IMR-90 (cell line): ENCODE measurements around the gene CNTN5. TPM values are rescaled to one million over a fixed set of nuclear protein-coding genes. Genes with fewer than 3 reads are reported as not detected.

Experiments
- ATAC-seq: fragments of 200-7000 bp; cut with Tn5 transposase; 2 replicates; pipeline ENCODE4 v1.9.1; 2020; ENCODE audit warnings: low read depth, mild to moderate bottlenecking, moderate library complexity
- BruUV-seq: library from RNA; stranded (reverse); fragments of 400-500 nt; replicated peaks from 2 replicates; lab custom pipeline; 2021; lab: Mats Ljungman, UMichigan
- CTCF ChIA-PET: fragments of 300-600 bp; formaldehyde crosslinking; extraction: SDS; loops from one replicate; lab custom pipeline; 2021; ENCODE audit warnings: antibody characterized with exemption; lab: Yijun Ruan, JAX
- POLR2A ChIA-PET: fragments of 300-600 bp; sonication (Branson Sonifier 250); formaldehyde crosslinking; loops from one replicate; lab custom pipeline; 2022; ENCODE audit warnings: antibody characterized with exemption; ENCODE audit not compliant: unreplicated experiment; lab: Charles Lee
- DNase-seq: peaks from one replicate; pipeline ENCODE4 v3.0.0; 2013
- H2AFZ ChIP-seq: replicated peaks from 2 replicates; pipeline ENCODE3; 2013; ENCODE audit warnings: low read length, mild to moderate bottlenecking; ENCODE audit not compliant: poor library complexity
- H2AK5ac ChIP-seq: 2 replicates; pipeline ENCODE4 v1.6.1; 2013; ENCODE audit warnings: low read depth, low read length, inconsistent platforms
- H2AK9ac ChIP-seq: replicated peaks from 2 replicates; pipeline ENCODE3; 2013; ENCODE audit warnings: mild to moderate bottlenecking, low read depth, low read length, moderate library complexity; ENCODE audit not compliant: poor library complexity
- H2BK120ac ChIP-seq: 2 replicates; pipeline ENCODE4 v1.6.1; 2013; ENCODE audit warnings: low read depth, low read length, inconsistent platforms
- H2BK15ac ChIP-seq: 3 replicates; pipeline ENCODE4 v1.6.1; 2013; ENCODE audit warnings: low read depth, low read length, inconsistent platforms
- H2BK20ac ChIP-seq: 2 replicates; pipeline ENCODE4 v1.6.1; 2013; ENCODE audit warnings: low read depth, mild to moderate bottlenecking, inconsistent platforms, low read length, moderate library complexity
- H2BK5ac ChIP-seq: 2 replicates; pipeline ENCODE4 v1.6.1; 2013; ENCODE audit warnings: mild to moderate bottlenecking, low read depth, low read length, inconsistent platforms; ENCODE audit not compliant: poor library complexity, severe bottlenecking
- H3K14ac ChIP-seq: replicated peaks from 2 replicates; pipeline ENCODE4 v1.6.1; 2013; ENCODE audit warnings: low read depth, low read length, inconsistent platforms
- H3K18ac ChIP-seq: 2 replicates; pipeline ENCODE4 v1.6.1; 2013; ENCODE audit warnings: low read depth, low read length, control low read depth
- H3K23ac ChIP-seq: 2 replicates; pipeline ENCODE4 v1.6.1; 2013; ENCODE audit warnings: low read depth, low read length, inconsistent platforms
- H3K27ac ChIP-seq: 2 replicates; pipeline ENCODE4 v1.5.1; 2013; ENCODE audit warnings: mild to moderate bottlenecking, control low read depth, low read length; ENCODE audit not compliant: insufficient read depth
- H3K27me3 ChIP-seq: 2 replicates; pipeline ENCODE4 v1.6.1; 2013; ENCODE audit warnings: low read length; ENCODE audit not compliant: control insufficient read depth, insufficient read depth
- H3K36me3 ChIP-seq: 2 replicates; pipeline ENCODE4 v1.6.1; 2013; ENCODE audit warnings: low read length, mixed read lengths; ENCODE audit not compliant: control insufficient read depth, insufficient read depth
- H3K4ac ChIP-seq: 2 replicates; pipeline ENCODE4 v1.6.1; 2013; ENCODE audit warnings: low read depth, low read length, inconsistent platforms
- H3K4me1 ChIP-seq: 2 replicates; pipeline ENCODE4 v1.6.1; 2013; ENCODE audit warnings: low read length, mixed read lengths; ENCODE audit not compliant: control insufficient read depth, insufficient read depth
- H3K4me2 ChIP-seq: 2 replicates; pipeline ENCODE4 v1.6.1; 2013; ENCODE audit warnings: low read depth, mild to moderate bottlenecking, control low read depth, low read length, moderate library complexity
- H3K4me3 ChIP-seq: 2 replicates; pipeline ENCODE4 v1.5.1; 2013; ENCODE audit warnings: low read depth, mild to moderate bottlenecking, control low read depth, low read length, moderate library complexity; ENCODE audit not compliant: insufficient read depth
- H3K56ac ChIP-seq: 2 replicates; pipeline ENCODE4 v1.6.1; 2013; ENCODE audit warnings: low read length, inconsistent platforms; ENCODE audit not compliant: insufficient read depth; ENCODE audit errors: extremely low read depth
- H3K79me1 ChIP-seq, 2 experiments: 2 replicates each; pipeline ENCODE4 v1.6.1; 2013; ENCODE audit warnings: low read length in 2 of 2, inconsistent platforms in 1 of 2, low read depth in 1 of 2
- H3K9ac ChIP-seq: 2 replicates; pipeline ENCODE4 v1.6.1; 2013; ENCODE audit warnings: low read depth, low read length, control low read depth
- H3K9me1 ChIP-seq: 2 replicates; pipeline ENCODE4 v1.6.1; 2013; ENCODE audit warnings: low read length, inconsistent platforms; ENCODE audit not compliant: insufficient read depth
- H3K9me3 ChIP-seq: 2 replicates; pipeline ENCODE4 v1.6.1; 2013; ENCODE audit warnings: low read length; ENCODE audit not compliant: control insufficient read depth, insufficient read depth
- H4K20me1 ChIP-seq: 2 replicates; pipeline ENCODE4 v1.6.1; 2013; ENCODE audit warnings: low read length, inconsistent platforms; ENCODE audit not compliant: insufficient read depth
- H4K5ac ChIP-seq: 2 replicates; pipeline ENCODE4 v1.6.1; 2013; ENCODE audit warnings: mild to moderate bottlenecking, low read depth, low read length, control low read depth
- H4K8ac ChIP-seq, 2 experiments: 2 replicates each; pipeline ENCODE4 v1.6.1; 2013; ENCODE audit warnings: low read depth in 2 of 2, low read length in 2 of 2, control low read depth in 1 of 2, inconsistent platforms in 1 of 2
- H4K91ac ChIP-seq: 2 replicates; pipeline ENCODE4 v1.6.1; 2013; ENCODE audit warnings: low read depth, low read length, inconsistent platforms; ENCODE audit not compliant: insufficient read depth
- BHLHE40 ChIP-seq: fragments of 150-350 bp; IDR thresholded peaks from 2 replicates; pipeline ENCODE4 v1.6.1; 2016; ENCODE audit warnings: mild to moderate bottlenecking, low read depth, low read length
- CEBPB ChIP-seq: IDR thresholded peaks from 2 replicates; pipeline ENCODE4 v1.6.1; 2012; ENCODE audit warnings: low read depth, low read length, improper control_type of control experiment
- CHD1 ChIP-seq: IDR thresholded peaks from 2 replicates; pipeline ENCODE4 v1.6.1; 2012; ENCODE audit warnings: low read depth, low read length, improper control_type of control experiment
- FOS ChIP-seq: fragments of 150-350 bp; IDR thresholded peaks from 2 replicates; pipeline ENCODE4 v1.6.1; 2016; ENCODE audit warnings: low read depth, low read length
- MAFK ChIP-seq: IDR thresholded peaks from 2 replicates; pipeline ENCODE4 v1.6.1; 2012; ENCODE audit warnings: low read depth, low read length, improper control_type of control experiment
- MAZ ChIP-seq: IDR thresholded peaks from 2 replicates; pipeline ENCODE4 v1.6.1; 2012; ENCODE audit warnings: low read depth, mild to moderate bottlenecking, low read length, improper control_type of control experiment, moderate library complexity, borderline replicate concordance
- MXI1 ChIP-seq: IDR thresholded peaks from 2 replicates; pipeline ENCODE4 v1.6.1; 2012; ENCODE audit warnings: low read depth, mild to moderate bottlenecking, low read length, moderate library complexity, borderline replicate concordance
- NFE2L2 ChIP-seq: fragments of 150-350 bp; IDR thresholded peaks from 2 replicates; pipeline ENCODE4 v1.6.1; 2016; ENCODE audit warnings: low read depth, mild to moderate bottlenecking, low read length
- POLR2A ChIP-seq: IDR thresholded peaks from 2 replicates; pipeline ENCODE4 v1.6.1; 2012; ENCODE audit warnings: mild to moderate bottlenecking, low read depth, low read length
- RAD21 ChIP-seq: IDR thresholded peaks from 2 replicates; pipeline ENCODE4 v1.6.1; 2012; ENCODE audit warnings: low read length, improper control_type of control experiment
- RCOR1 ChIP-seq: IDR thresholded peaks from 2 replicates; pipeline ENCODE4 v1.6.1; 2012; ENCODE audit warnings: mild to moderate bottlenecking, low read length, improper control_type of control experiment; ENCODE audit not compliant: insufficient replicate concordance
- RFX5 ChIP-seq: IDR thresholded peaks from 2 replicates; pipeline ENCODE4 v1.8.0; 2012; ENCODE audit warnings: low read depth, mild to moderate bottlenecking, low read length, moderate library complexity
- SMC3 ChIP-seq: fragments of 150-350 bp; IDR thresholded peaks from 2 replicates; pipeline ENCODE4 v1.6.1; 2016; ENCODE audit warnings: low read depth, mild to moderate bottlenecking, antibody characterized with exemption, low read length, moderate library complexity
- WGBS, 2 experiments: methylation state at CpG; one replicate each; pipeline versions ENCODE4 v1.1.5 to v1.1.7; 2013; ENCODE audit warnings: missing lambda C conversion rate in 2 of 2; ENCODE audit not compliant: insufficient read length in 1 of 2; ENCODE audit errors: extremely low coverage in 2 of 2; 5-methylcytosine and 5-hydroxymethylcytosine counted together
- dilution Hi-C: fragments of 300-500 bp; cut with HindIII; formaldehyde crosslinking; loops from one replicate; pipeline ENCODE4 v1.14.3; 2018; ENCODE audit warnings: low sequenced_read_pairs; ENCODE audit not compliant: unreplicated experiment
- in situ Hi-C: fragments of 300-500 bp; cut with MboI; formaldehyde crosslinking; loops from 3 replicates; pipeline ENCODE4 v1.14.3; 2019; ENCODE audit warnings: low sequenced_read_pairs, inconsistent platforms, mixed read lengths
- intact Hi-C: fragments of 100-400 bp; cut with micrococcal nuclease; formaldehyde crosslinking; loops from 2 replicates; pipeline ENCODE4 v1.10.0; 2022
- polyA plus RNA-seq, 3 experiments: library from polyadenylated mRNA; depleted of rRNA; stranded (reverse); fragments of >200 nt; gene quantifications; 2 replicates each; pipeline ENCODE4 v1.2.3, GENCODE V29; 2012; ENCODE audit warnings: low replicate concordance in 1 of 3
- total RNA-seq: library from RNA; depleted of rRNA; stranded (reverse); fragments of >200 nt; gene quantifications from 2 replicates; pipeline ENCODE4 v1.2.3, GENCODE V29; 2012
- TF ChIP-seq, protein P1 (sequence below): fragments of 150-350 bp; IDR thresholded peaks from 2 replicates; pipeline ENCODE4 v1.6.1; 2017; ENCODE audit warnings: mild to moderate bottlenecking, antibody characterized with exemption, low read length, low read depth
- TF ChIP-seq, protein P2 (sequence below): conservative IDR thresholded peaks from 2 replicates; pipeline ENCODE4 v1.5.1; 2012; ENCODE audit warnings: mild to moderate bottlenecking, low read depth, low read length, improper control_type of control experiment
- TF ChIP-seq, protein P3 (sequence below): fragments of 150-350 bp; IDR thresholded peaks from 2 replicates; pipeline ENCODE4 v1.6.1; 2016; ENCODE audit warnings: low read depth, mild to moderate bottlenecking, low read length, moderate library complexity, borderline replicate concordance

The CNTN5 gene
- total and polyA plus RNA-seq, 2 of the 4 experiments (the other 2 are of a cell fraction): not detected

DNA sequence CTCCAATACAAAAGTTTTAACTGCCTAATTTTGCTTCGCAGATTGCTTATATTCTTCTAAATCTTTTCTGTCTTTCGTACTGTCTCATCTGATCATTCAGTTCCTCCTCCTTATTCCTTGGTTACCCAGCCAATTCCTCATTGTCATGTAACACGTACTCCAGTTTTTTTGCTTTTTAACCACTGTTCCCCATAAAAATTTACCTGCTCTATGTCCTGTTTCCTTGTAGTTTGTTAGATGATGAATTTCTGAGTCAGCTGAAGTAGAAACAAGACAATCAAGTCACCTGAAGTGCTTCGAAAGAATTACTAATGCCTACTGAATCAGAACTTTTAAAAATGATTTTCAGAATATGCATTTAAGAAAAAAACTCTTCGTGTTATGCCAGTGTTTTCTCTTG lies 150.6 kb downstream of the CNTN5 start:
- H3K9me1 ChIP-seq: no peaks in the 10 kb centered on the region
- peaks cover 2% of the 10 kb centered on the region; the same call in 1 of the 2 replicates for H3K9me3 ChIP-seq
- no peak overlapping the region for H4K91ac ChIP-seq
- H3K14ac ChIP-seq: no peak overlapping the region
- dilution Hi-C loops: no loop called here
- no peak overlapping the region for H3K4me3 ChIP-seq
- in situ Hi-C loops: no loop called here
- no peak overlapping the region for H2AK5ac ChIP-seq
- TF ChIP-seq SMC3 (no peak), MAFK (no peak), BHLHE40 (no peak), RAD21 (no peak), RFX5 (no peak), POLR2A (no peak), RCOR1 (no peak), CHD1 (no peak), FOS (no peak), CEBPB (no peak), MXI1 (no peak), NFE2L2 (no peak), MAZ (no peak)
- TF ChIP-seq, protein P1, sequence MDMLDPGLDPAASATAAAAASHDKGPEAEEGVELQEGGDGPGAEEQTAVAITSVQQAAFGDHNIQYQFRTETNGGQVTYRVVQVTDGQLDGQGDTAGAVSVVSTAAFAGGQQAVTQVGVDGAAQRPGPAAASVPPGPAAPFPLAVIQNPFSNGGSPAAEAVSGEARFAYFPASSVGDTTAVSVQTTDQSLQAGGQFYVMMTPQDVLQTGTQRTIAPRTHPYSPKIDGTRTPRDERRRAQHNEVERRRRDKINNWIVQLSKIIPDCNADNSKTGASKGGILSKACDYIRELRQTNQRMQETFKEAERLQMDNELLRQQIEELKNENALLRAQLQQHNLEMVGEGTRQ: no peak
- TF ChIP-seq, protein P2, sequence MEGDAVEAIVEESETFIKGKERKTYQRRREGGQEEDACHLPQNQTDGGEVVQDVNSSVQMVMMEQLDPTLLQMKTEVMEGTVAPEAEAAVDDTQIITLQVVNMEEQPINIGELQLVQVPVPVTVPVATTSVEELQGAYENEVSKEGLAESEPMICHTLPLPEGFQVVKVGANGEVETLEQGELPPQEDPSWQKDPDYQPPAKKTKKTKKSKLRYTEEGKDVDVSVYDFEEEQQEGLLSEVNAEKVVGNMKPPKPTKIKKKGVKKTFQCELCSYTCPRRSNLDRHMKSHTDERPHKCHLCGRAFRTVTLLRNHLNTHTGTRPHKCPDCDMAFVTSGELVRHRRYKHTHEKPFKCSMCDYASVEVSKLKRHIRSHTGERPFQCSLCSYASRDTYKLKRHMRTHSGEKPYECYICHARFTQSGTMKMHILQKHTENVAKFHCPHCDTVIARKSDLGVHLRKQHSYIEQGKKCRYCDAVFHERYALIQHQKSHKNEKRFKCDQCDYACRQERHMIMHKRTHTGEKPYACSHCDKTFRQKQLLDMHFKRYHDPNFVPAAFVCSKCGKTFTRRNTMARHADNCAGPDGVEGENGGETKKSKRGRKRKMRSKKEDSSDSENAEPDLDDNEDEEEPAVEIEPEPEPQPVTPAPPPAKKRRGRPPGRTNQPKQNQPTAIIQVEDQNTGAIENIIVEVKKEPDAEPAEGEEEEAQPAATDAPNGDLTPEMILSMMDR: no peak
- TF ChIP-seq, protein P3, sequence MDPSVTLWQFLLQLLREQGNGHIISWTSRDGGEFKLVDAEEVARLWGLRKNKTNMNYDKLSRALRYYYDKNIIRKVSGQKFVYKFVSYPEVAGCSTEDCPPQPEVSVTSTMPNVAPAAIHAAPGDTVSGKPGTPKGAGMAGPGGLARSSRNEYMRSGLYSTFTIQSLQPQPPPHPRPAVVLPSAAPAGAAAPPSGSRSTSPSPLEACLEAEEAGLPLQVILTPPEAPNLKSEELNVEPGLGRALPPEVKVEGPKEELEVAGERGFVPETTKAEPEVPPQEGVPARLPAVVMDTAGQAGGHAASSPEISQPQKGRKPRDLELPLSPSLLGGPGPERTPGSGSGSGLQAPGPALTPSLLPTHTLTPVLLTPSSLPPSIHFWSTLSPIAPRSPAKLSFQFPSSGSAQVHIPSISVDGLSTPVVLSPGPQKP: no peak
- ChIA-PET POLR2A (no interaction called here), CTCF (interaction anchor here (0.7 kb wide), 1 partner anchor 23 kb away, joined by 3 read pairs; no protein-coding TSS in a partner anchor)
- no peak overlapping the region for H3K4me2 ChIP-seq
- no peak overlapping the region for H4K8ac ChIP-seq
- H2BK120ac ChIP-seq: no peak overlapping the region
- no peak overlapping the region for H2BK5ac ChIP-seq
- H3K18ac ChIP-seq: no peak overlapping the region
- no peak overlapping the region for H2BK15ac ChIP-seq
- no peaks in the 10 kb centered on the region for H4K20me1 ChIP-seq
- no peaks in the 10 kb centered on the region for H3K27me3 ChIP-seq
- no peak overlapping the region for H2BK20ac ChIP-seq
- H3K36me3 ChIP-seq: no peaks in the 10 kb centered on the region
- no TSS peak for BruUV-seq
- no peak overlapping the region for H2AK9ac ChIP-seq
- no peak overlapping the region for H4K5ac ChIP-seq
- ATAC-seq (no peak), DNase-seq (no peak)
- H3K23ac ChIP-seq: no peak overlapping the region
- H3K9ac ChIP-seq: no peak overlapping the region
- no peak overlapping the region for H3K27ac ChIP-seq
- intact Hi-C loops: no loop called here
- WGBS, 2 experiments: no CpG with 5 or more reads among the region's 5 CpGs
- H3K4ac ChIP-seq: no peak overlapping the region
- no peaks in the 10 kb centered on the region for H3K4me1 ChIP-seq
- H2AFZ ChIP-seq: no peak overlapping the region
- H3K79me1 ChIP-seq: no peaks in the 10 kb centered on the region
- no peak overlapping the region for H3K56ac ChIP-seq
